Subcutaneous adipose tissue (tissue), 4 donors: ENCODE measurements around the gene UBALD2. TPM values are rescaled to one million over a fixed set of nuclear protein-coding genes. Genes with fewer than 3 reads are reported as not detected.

Experiments
- CTCF ChIP-seq: fragments of 450-650 bp; IDR thresholded peaks from one replicate; pipeline ENCODE4 v1.5.1; 2016; ENCODE audit warnings: low read depth, mild to moderate bottlenecking, control low read depth, antibody characterized with exemption, moderate library complexity
- total RNA-seq, 4 donors: library from RNA; depleted of rRNA; stranded (reverse); fragments of >200 nt; gene quantifications; one replicate each; pipeline ENCODE4 v1.1.0, GENCODE V29; 2016

UBALD2 gene
- total RNA-seq, 4 donors from 2014 or later, result 12.6 to 21.9 (median 15.0) TPM

GRCh38 chr17:76267051-76267576 is 2.0 kb downstream of the UBALD2 start:
- no peak for TF ChIP-seq CTCF

- TF ChIP-seq CTCF, result no peak
Measured at GRCh38 chr17:76268015-76268749, 3.0 kb downstream of the UBALD2 start.

GRCh38 chr17:76268991-76269981 is 4.1 kb downstream of the UBALD2 start:
- TF ChIP-seq CTCF, result no peak

- no peak for TF ChIP-seq CTCF
Measured at GRCh38 chr17:76270127-76270592, 5.0 kb downstream of the UBALD2 start.

- no peak for TF ChIP-seq CTCF
Measured at GRCh38 chr17:76270770-76271668, 5.9 kb downstream of the UBALD2 start.

GRCh38 chr17:76271669-76272540 is 6.8 kb downstream of the UBALD2 start:
- no peak for TF ChIP-seq CTCF
